ENCODE results near the gene KCTD13. TPM values are rescaled to one million over a fixed set of nuclear protein-coding genes. Genes with fewer than 3 reads are reported as not detected.

The KCTD13 gene
- total and polyA plus RNA-seq, 2 of the 8 experiments (the other 6 are each of a cell fraction or from before 2014, with no cell fraction given), result 9.2 to 10.8 TPM

- Histone ChIP-seq H3K27ac (ENCODE audit: low read depth, low read length) (no peak overlapping the region), H3K4me1 (replicated peaks in 1 of 4; ENCODE audit: control insufficient read depth in 3 of 4, insufficient read depth in 4 of 4, low read length in 3 of 4) (peaks cover 4 to 20% (median 7%) of the 10 kb centered on the region in 4 experiments), H3K23me2 (ENCODE audit: low read depth, low read length) (peaks cover 7% of the 10 kb centered on the region; the same call in 1 of the 2 replicates), H2AFZ (ENCODE audit: low read length) (no peak overlapping the region), H3K56ac (replicated peaks; ENCODE audit: insufficient read length, low read depth, low read length) (no peak overlapping the region), H3K9me3 (ENCODE audit: insufficient read depth in 2 of 2, low read depth in 1 of 2, low read length in 1 of 2) (peaks cover 11% of the 10 kb centered on the region in 2 experiments), H3K9ac (replicated peaks in 1 of 4; ENCODE audit: extremely low read depth in 1 of 4, low read depth in 3 of 4, low read length in 3 of 4) (no peak overlapping the region), H3K79me1 (ENCODE audit: low read depth, low read length) (peaks cover 17% of the 10 kb centered on the region), H3K27me3 (replicated peaks in 1 of 4; ENCODE audit: control insufficient read depth in 3 of 4, extremely low read depth in 1 of 4, insufficient read depth in 3 of 4, low read length in 3 of 4) (peaks cover 2 to 10% (median 9%) of the 10 kb centered on the region in 4 experiments), H2BK5ac (ENCODE audit: low read depth, low read length) (no peak overlapping the region), H4K20me1 (replicated peaks in 1 of 2; ENCODE audit: control insufficient read depth in 1 of 2, insufficient read depth in 2 of 2, low read length in 2 of 2) (peaks cover 2 to 18% of the 10 kb centered on the region in 2 experiments), H4K91ac (replicated peaks; ENCODE audit: insufficient read length, low read length) (no peak overlapping the region), H2BK12ac (ENCODE audit: low read depth, low read length) (no peak overlapping the region), H3K18ac (ENCODE audit: extremely low read depth, low read length) (no peak overlapping the region), H3K36me3 (ENCODE audit: control insufficient read depth in 2 of 4, insufficient read depth in 4 of 4, low read length in 3 of 4) (peaks cover 0 to 20% (median 7%) of the 10 kb centered on the region in 4 experiments; a peak in 6 of 8 replicates), H3K4me3 (ENCODE audit: extremely low read depth in 1 of 4, insufficient read depth in 2 of 4, low read depth in 3 of 4, low read length in 4 of 4) (no peak overlapping the region), H2BK20ac (ENCODE audit: low read length) (no peak overlapping the region), H2BK15ac (ENCODE audit: low read length) (no peak overlapping the region), H2AK5ac (ENCODE audit: low read depth, low read length) (no peak overlapping the region), H4K5ac (ENCODE audit: insufficient read length, low read depth, low read length) (no peak overlapping the region), H2BK120ac (replicated peaks; ENCODE audit: low read depth, low read length) (no peak overlapping the region), H3K4me2 (ENCODE audit: insufficient read depth in 1 of 2, low read depth in 2 of 2, low read length in 2 of 2) (no peak overlapping the region), H4K8ac (ENCODE audit: extremely low read depth, insufficient read depth, low read length) (no peak overlapping the region), H3K4ac (replicated peaks; ENCODE audit: insufficient read length, low read depth, low read length) (no peak overlapping the region), H3K23ac (ENCODE audit: insufficient read length) (no peak overlapping the region), H3K79me2 (ENCODE audit: control insufficient read depth in 1 of 2, insufficient read depth in 2 of 2, low read length in 2 of 2) (peaks cover 9 to 33% of the 10 kb centered on the region in 2 experiments), H3K14ac (ENCODE audit: insufficient read length) (no peak overlapping the region)
- DNase-seq (ENCODE audit: low read depth in 1 of 2, low spot score in 2 of 2), result no peak
- TF ChIP-seq GTF2F1 (IDR thresholded peaks at IDR 0.05; ENCODE audit: borderline replicate concordance, low read depth, low read length), result no peak
- TF ChIP-seq KDM1A (IDR thresholded peaks at IDR 0.05; ENCODE audit: borderline replicate concordance, low read length), result no peak
- no peak for TF ChIP-seq PHF8 (conservative IDR thresholded peaks at IDR 0.05; ENCODE audit: low read depth, low read length)
- TF ChIP-seq EGR1 (IDR thresholded peaks at IDR 0.05; ENCODE audit: borderline replicate concordance, low read depth, low read length), result no peak
- TF ChIP-seq RBBP5 (IDR thresholded peaks at IDR 0.05; ENCODE audit: borderline replicate concordance, low read depth, low read length), result no peak
- POLR2A ChIA-PET (ENCODE audit: partially characterized antibody), result interaction anchor here (0.6 to 3.4 kb wide), 14 partner anchors 11 to 293 kb away, joined by 3 to 33 read pairs (median 4); partner anchors contain the start of genes ALDOA, HIRIP3, INO80E and PAGR1
- no peak for FAIRE-seq
- CTCF ChIA-PET (ENCODE audit: partially characterized antibody), result interaction anchor here (0.6 to 3.7 kb wide), 6 partner anchors 11 to 251 kb away, joined by 3 to 12 read pairs (median 4); partner anchors contain the start of genes TLCD3B and TMEM219
- 100% methylated on average over 1 of the region's 1 CpG; no CpG with 5 or more reads in 1 of the 2 experiments for WGBS, 2 experiments (ENCODE audit: extremely low coverage in 1 of 2, insufficient coverage in 1 of 2, insufficient read length in 1 of 2, insufficient replicate concordance in 2 of 2, low coverage in 1 of 2, low lambda C conversion rate in 2 of 2, missing lambda C conversion rate in 1 of 2)
These were observed 46.5 kb upstream of the KCTD13 start for GRCh38 chr16:29972500-29972899.

All from H1 (cell line).